Activated T-helper 2 cell treated with anti-CD3 and anti-CD28 coated beads, Interferon-gamma antibody, Interleukin-2, Interleukin-4, amounts not matched to agents 10 μg/mL and 5 μg/mL and 100 μg/mL, durations not matched to agents 14 hours and 24 hours and 36 hours (primary cell): ENCODE results near the gene RAB27B. TPM values are rescaled to one million over a fixed set of nuclear protein-coding genes. Genes with fewer than 3 reads are reported as not detected.

ENCODE experiments used
- DNase-seq: peaks from one replicate; pipeline ENCODE4 v3.0.0; 2021; ENCODE audit warnings: low spot score
- H3K27ac Mint-ChIP-seq: one replicate; pipeline ENCODE4 v1.8.0; 2021; ENCODE audit warnings: mixed read lengths
- H3K27me3 Mint-ChIP-seq: one replicate; pipeline ENCODE4 v1.8.0; 2021; ENCODE audit warnings: low read depth, mixed read lengths
- H3K36me3 Mint-ChIP-seq: one replicate; pipeline ENCODE4 v1.8.0; 2021; ENCODE audit warnings: low read depth, mixed read lengths
- H3K4me1 Mint-ChIP-seq: one replicate; pipeline ENCODE4 v1.8.0; 2021; ENCODE audit warnings: low read depth, mixed read lengths
- H3K4me3 Mint-ChIP-seq: one replicate; pipeline ENCODE4 v1.8.0; 2021; ENCODE audit warnings: low read depth, mild to moderate bottlenecking, moderate library complexity, mixed read lengths
- H3K9me3 Mint-ChIP-seq: one replicate; pipeline ENCODE4 v1.8.0; 2021; ENCODE audit warnings: mixed read lengths
- intact Hi-C: fragments of 100-400 bp; cut with micrococcal nuclease; formaldehyde crosslinking; loops from one replicate; pipeline ENCODE4 v1.15.1; 2023
- total RNA-seq: library from RNA; stranded (reverse); gene quantifications from 2 replicates; pipeline ENCODE4 v1.2.3, GENCODE V29; 2022

RAB27B gene
- total RNA-seq = 0.75 and 0.92 TPM in 2 replicates

GRCh38 chr18:54828281-54828881, at the start of gene RAB27B:
TSS of gene RAB27B (plus strand) at chr18:54828477. CDS start at chr18:54877586, 49,109 bp downstream.
- intact Hi-C loops = loop anchor here (1.0 to 2.0 kb wide), 4 partner anchors 8 to 110 kb away; no protein-coding TSS in a partner anchor
- peaks cover 19% of the 10 kb centered on the region for H3K4me1 Mint-ChIP-seq

DNA sequence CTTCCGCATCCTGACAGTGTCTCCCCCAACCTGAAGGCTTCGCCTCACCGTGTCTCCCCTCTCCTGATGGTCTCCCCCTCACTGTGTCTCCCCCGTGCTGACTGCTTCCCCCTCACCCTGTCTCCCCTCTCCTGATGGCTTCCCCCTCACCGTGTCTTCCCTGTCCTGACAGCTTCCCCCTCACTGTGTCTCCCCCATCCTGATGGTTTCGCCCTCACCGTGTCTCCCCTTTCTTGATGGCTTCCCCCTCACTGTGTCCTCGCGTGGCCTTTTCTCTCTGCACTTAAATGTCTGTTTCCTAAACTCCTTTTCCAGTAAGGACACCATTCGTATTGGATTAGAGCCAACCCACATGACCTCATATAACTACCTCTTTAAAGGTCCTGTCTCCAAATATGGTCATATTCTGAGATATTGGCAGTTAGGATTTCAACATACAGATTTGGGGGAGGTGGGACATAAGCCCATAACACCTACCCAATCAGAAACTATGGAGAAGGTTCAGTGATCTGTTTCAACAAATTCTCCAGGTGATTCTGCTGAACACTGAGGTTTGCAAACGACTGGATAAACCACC, 47.9 kb upstream of the RAB27B start:
- H3K27ac Mint-ChIP-seq = no peak overlapping the region
- intact Hi-C loops = no loop called here
- no peak for DNase-seq

More at GRCh38 chr18:54828281-54828881, at the start of gene RAB27B:
- Mint-ChIP-seq H3K36me3 (peaks cover 16% of the 10 kb centered on the region), H3K9me3 (peaks cover 13% of the 10 kb centered on the region), H3K4me3 (peak within 1 kb of the TSS; percentile 82), H3K27ac (peak within 1 kb of the TSS; percentile 3), H3K27me3 (peaks cover 25% of the 10 kb centered on the region)
- DNase-seq = peak; percentile 60

GRCh38 chr18:54780970-54781369, 47.3 kb upstream of the RAB27B start:
- H3K36me3 Mint-ChIP-seq = no peaks in the 10 kb centered on the region
- H3K9me3 Mint-ChIP-seq = no peaks in the 10 kb centered on the region
- DNase-seq = no peak
- H3K27ac Mint-ChIP-seq = no peak overlapping the region
- intact Hi-C loops = no loop called here
- peaks cover 10% of the 10 kb centered on the region for H3K27me3 Mint-ChIP-seq
- peaks cover 15% of the 10 kb centered on the region for H3K4me1 Mint-ChIP-seq
- H3K4me3 Mint-ChIP-seq = no peak overlapping the region

More for the DNA sequence above, 47.9 kb upstream of the RAB27B start:
- H3K4me3 Mint-ChIP-seq = no peak overlapping the region
- H3K4me1 Mint-ChIP-seq = peaks cover 20% of the 10 kb centered on the region
- H3K27me3 Mint-ChIP-seq = peaks cover 7% of the 10 kb centered on the region
- H3K9me3 Mint-ChIP-seq = no peaks in the 10 kb centered on the region
- H3K36me3 Mint-ChIP-seq = no peaks in the 10 kb centered on the region

GRCh38 chr18:54783139-54783538, 45.1 kb upstream of the RAB27B start:
- Mint-ChIP-seq H3K27me3 (peaks cover 11% of the 10 kb centered on the region), H3K4me3 (no peak overlapping the region), H3K4me1 (peaks cover 2% of the 10 kb centered on the region), H3K9me3 (no peaks in the 10 kb centered on the region), H3K27ac (no peak overlapping the region), H3K36me3 (no peaks in the 10 kb centered on the region)
- intact Hi-C loops = no loop called here
- DNase-seq = no peak

DNA sequence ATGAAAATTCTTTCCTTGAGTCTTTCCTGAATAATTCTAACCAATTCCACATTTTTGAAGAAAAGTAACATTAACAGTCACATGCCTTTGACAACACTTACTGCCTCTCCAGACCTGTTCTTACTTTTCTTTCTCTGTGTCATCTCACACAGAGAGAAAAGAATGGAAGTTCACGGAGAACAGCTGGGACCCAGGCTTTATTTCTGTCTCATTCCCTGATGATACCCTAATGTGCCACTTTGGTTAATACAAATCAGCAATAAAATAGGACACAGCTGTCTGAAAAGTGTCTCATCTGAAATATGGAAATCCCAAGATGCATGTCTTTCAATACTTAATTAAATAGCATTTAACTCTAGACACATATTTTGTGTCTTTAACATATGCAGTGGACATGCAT, 42.1 kb upstream of the RAB27B start:
- DNase-seq = no peak
- H3K36me3 Mint-ChIP-seq = no peaks in the 10 kb centered on the region
- H3K4me1 Mint-ChIP-seq = peaks cover 2% of the 10 kb centered on the region
- no peak overlapping the region for H3K4me3 Mint-ChIP-seq
- H3K9me3 Mint-ChIP-seq = no peaks in the 10 kb centered on the region
- no peak overlapping the region for H3K27ac Mint-ChIP-seq
- intact Hi-C loops = no loop called here
- H3K27me3 Mint-ChIP-seq = peaks cover 8% of the 10 kb centered on the region

GRCh38 chr18:54787121-54787520, 41.2 kb upstream of the RAB27B start:
- Mint-ChIP-seq H3K27me3 (peaks cover 9% of the 10 kb centered on the region), H3K9me3 (no peaks in the 10 kb centered on the region), H3K36me3 (no peaks in the 10 kb centered on the region), H3K4me1 (peaks cover 2% of the 10 kb centered on the region), H3K27ac (no peak overlapping the region), H3K4me3 (no peak overlapping the region)
- intact Hi-C loops = no loop called here
- DNase-seq = no peak

GRCh38 chr18:54787616-54788015, 40.7 kb upstream of the RAB27B start:
- intact Hi-C loops = no loop called here
- no peak overlapping the region for H3K27ac Mint-ChIP-seq
- no peak for DNase-seq
- no peaks in the 10 kb centered on the region for H3K36me3 Mint-ChIP-seq
- H3K4me3 Mint-ChIP-seq = no peak overlapping the region
- peaks cover 12% of the 10 kb centered on the region for H3K27me3 Mint-ChIP-seq
- H3K4me1 Mint-ChIP-seq = peaks cover 2% of the 10 kb centered on the region
- no peaks in the 10 kb centered on the region for H3K9me3 Mint-ChIP-seq

- Mint-ChIP-seq H3K4me3 (no peak overlapping the region), H3K27ac (no peak overlapping the region), H3K27me3 (peaks cover 20% of the 10 kb centered on the region), H3K4me1 (no peaks in the 10 kb centered on the region), H3K9me3 (no peaks in the 10 kb centered on the region), H3K36me3 (no peaks in the 10 kb centered on the region)
- no peak for DNase-seq
- intact Hi-C loops = no loop called here
These were observed 38.2 kb upstream of the RAB27B start for GRCh38 chr18:54790109-54790508.

GRCh38 chr18:54791657-54792056, 36.6 kb upstream of the RAB27B start:
- Mint-ChIP-seq H3K4me3 (no peak overlapping the region), H3K9me3 (no peaks in the 10 kb centered on the region), H3K36me3 (no peaks in the 10 kb centered on the region), H3K27me3 (peaks cover 16% of the 10 kb centered on the region), H3K4me1 (no peaks in the 10 kb centered on the region), H3K27ac (no peak overlapping the region)
- intact Hi-C loops = no loop called here
- no peak for DNase-seq

DNA sequence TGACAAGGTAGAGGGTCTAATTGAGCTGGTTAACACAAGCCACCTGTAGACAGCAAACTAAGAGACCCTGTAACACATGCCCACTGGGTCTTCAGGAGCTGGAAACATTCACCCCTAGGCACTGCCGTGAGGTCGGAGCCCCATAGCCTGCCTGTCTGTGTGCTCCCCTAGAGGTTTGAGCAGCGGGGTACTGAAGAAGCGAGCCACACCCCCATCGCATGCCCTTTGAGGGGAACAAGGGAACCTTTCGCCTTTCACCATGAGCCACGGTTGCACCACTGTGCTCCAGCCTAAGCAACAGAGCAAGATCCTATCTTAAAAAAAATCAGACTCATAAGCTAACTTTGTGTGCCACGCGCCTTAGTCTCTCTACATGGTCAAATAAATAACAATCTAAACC, 36.2 kb upstream of the RAB27B start:
- Mint-ChIP-seq H3K4me3 (no peak overlapping the region), H3K9me3 (no peaks in the 10 kb centered on the region), H3K36me3 (no peaks in the 10 kb centered on the region), H3K27ac (no peak overlapping the region), H3K27me3 (peaks cover 16% of the 10 kb centered on the region), H3K4me1 (no peaks in the 10 kb centered on the region)
- intact Hi-C loops = no loop called here
- DNase-seq = no peak

GRCh38 chr18:54794823-54795222, 33.5 kb upstream of the RAB27B start:
- Mint-ChIP-seq H3K9me3 (no peaks in the 10 kb centered on the region), H3K4me3 (no peak overlapping the region), H3K36me3 (no peaks in the 10 kb centered on the region), H3K4me1 (no peaks in the 10 kb centered on the region), H3K27ac (no peak overlapping the region), H3K27me3 (peaks cover 19% of the 10 kb centered on the region)
- intact Hi-C loops = no loop called here
- no peak for DNase-seq

DNA sequence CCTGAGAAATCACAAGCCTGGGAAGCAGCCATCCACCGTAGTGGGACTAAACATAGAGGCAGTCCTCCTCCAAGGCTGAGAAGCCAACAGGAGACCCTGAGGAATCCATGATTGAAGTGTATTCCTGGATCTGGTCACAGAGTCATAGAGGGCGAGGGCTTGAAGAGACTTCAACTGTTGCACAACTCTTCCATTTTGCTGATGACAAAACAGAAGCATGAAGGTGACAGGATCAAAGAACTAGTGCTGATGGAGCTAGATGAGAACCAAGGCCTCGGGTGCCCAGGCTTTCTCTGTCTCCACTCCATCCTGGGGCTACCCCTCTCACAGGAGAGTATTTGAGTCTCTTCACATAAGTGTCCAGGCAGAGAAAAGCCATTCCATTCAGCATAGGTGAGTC, 30.1 kb upstream of the RAB27B start:
- peaks cover 16% of the 10 kb centered on the region for H3K27me3 Mint-ChIP-seq
- H3K4me1 Mint-ChIP-seq = no peaks in the 10 kb centered on the region
- H3K4me3 Mint-ChIP-seq = no peak overlapping the region
- intact Hi-C loops = no loop called here
- H3K27ac Mint-ChIP-seq = no peak overlapping the region
- no peaks in the 10 kb centered on the region for H3K36me3 Mint-ChIP-seq
- no peaks in the 10 kb centered on the region for H3K9me3 Mint-ChIP-seq
- no peak for DNase-seq

GRCh38 chr18:54801374-54801773, 26.9 kb upstream of the RAB27B start:
- H3K4me1 Mint-ChIP-seq = peaks cover 16% of the 10 kb centered on the region
- no peak overlapping the region for H3K27ac Mint-ChIP-seq
- peaks cover 21% of the 10 kb centered on the region for H3K27me3 Mint-ChIP-seq
- no peak for DNase-seq
- H3K4me3 Mint-ChIP-seq = no peak overlapping the region
- no peaks in the 10 kb centered on the region for H3K36me3 Mint-ChIP-seq
- peaks cover 3% of the 10 kb centered on the region for H3K9me3 Mint-ChIP-seq
- intact Hi-C loops = no loop called here
